Tongue (tissue), 2 donors: ENCODE results near the gene KRT4. TPM values are rescaled to one million over a fixed set of nuclear protein-coding genes. Genes with fewer than 3 reads are reported as not detected.
"Not testable (repeated sequence)": the region's sequence is repeated elsewhere in the genome, so short reads cannot be mapped to it uniquely, and the experiment has no call there.

Source experiments
- DNase-seq: peaks from one replicate; pipeline ENCODE4 v3.0.0-alpha.2; 2015
- total RNA-seq: library from RNA; depleted of rRNA; stranded (reverse); fragments of >200 nt; gene quantifications from one replicate; pipeline ENCODE4 v1.2.3, GENCODE V29; 2014

Gene KRT4
- total RNA-seq, 1 donor from 2014 or later = 420 TPM

- no peak for DNase-seq
Measured at GRCh38 chr12:52807544-52808470, 6.1 kb downstream of the KRT4 start.

DNA sequence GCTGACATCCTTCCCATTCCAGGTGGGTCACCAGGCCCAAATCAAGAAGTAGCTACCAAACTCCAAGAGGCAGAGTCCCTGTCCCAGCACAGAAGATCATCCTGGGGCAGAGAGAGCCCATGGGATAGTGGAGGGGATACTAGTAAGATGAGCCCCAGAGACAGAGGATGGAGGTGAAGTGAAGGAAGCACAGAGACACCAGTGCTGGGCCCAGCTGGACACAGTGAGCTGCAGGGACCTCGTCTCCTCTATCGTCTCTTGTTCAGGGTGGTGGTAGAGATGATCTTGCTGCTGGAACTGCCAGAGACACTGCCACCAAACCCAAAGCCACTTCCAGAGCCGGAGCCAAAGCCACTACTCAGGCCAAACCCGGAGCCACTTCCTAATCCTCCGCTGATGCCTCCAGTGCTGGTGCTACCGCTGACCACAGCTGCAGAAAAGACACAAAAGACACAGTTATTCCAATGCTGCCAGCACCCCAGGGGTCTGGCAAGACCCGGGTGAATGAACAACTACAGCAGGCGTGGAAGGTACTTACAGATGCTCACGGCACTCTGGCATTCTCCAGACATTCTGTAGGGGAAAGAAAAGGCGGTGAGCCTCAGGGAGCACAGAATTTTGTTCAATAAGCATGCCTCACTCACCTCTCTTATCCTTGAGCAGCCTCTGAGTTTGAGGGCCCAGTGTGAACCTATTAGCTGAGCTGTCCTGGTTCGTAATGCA lies 6.9 kb downstream of the KRT4 start:
- no peak for DNase-seq

- no peak for DNase-seq
Measured at GRCh38 chr12:52806169-52806811, 7.6 kb downstream of the KRT4 start.

DNA sequence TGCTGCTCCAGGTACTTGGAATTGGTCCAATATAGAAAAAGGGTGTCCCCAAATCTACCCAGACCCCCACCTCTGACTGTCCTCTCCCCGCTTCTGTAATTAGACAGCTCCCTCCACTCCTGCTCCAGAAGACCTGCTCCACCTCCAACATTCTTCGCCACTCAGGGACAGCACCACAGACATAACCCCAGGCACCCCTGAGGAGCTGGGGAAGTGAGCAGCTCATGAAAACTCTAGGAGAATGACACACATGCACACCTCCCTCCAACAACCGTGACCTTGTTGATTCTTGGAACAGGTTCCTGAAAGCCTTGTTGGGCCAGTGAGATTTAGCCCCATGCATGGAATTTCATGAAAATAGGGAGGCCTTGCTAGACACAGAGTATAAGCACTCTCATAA lies 8.2 kb downstream of the KRT4 start:
- DNase-seq = no peak

- DNase-seq = no peak
Measured at GRCh38 chr12:52805000-52805399, 8.9 kb downstream of the KRT4 start.

- no peak for DNase-seq
Measured at GRCh38 chr12:52802442-52802841, 11.5 kb downstream of the KRT4 start.

DNA sequence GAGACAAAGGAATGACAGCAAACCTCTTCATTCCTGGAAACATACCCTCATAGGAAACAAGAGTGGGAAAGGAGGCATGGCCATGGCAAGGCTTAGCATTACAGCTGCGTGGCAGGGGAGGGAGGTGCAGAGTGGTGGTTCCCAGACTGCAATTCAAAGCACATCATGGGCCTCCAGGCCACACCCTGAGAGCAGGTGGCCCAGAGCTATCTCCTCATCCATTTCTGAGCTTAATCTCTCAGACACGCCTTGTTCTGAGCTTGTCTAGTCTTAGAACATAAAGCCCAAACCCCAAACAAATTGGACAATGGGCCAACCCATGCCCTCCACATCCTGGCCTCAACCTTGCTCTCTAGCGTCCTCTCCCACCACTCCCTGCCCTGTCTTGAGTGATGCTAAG lies 12.1 kb downstream of the KRT4 start:
- DNase-seq = no peak

- DNase-seq = no peak
Measured at GRCh38 chr12:52800259-52800917, 13.5 kb downstream of the KRT4 start.

GRCh38 chr12:52799505-52800211 lies 14.3 kb downstream of the KRT4 start:
- no peak for DNase-seq

DNA sequence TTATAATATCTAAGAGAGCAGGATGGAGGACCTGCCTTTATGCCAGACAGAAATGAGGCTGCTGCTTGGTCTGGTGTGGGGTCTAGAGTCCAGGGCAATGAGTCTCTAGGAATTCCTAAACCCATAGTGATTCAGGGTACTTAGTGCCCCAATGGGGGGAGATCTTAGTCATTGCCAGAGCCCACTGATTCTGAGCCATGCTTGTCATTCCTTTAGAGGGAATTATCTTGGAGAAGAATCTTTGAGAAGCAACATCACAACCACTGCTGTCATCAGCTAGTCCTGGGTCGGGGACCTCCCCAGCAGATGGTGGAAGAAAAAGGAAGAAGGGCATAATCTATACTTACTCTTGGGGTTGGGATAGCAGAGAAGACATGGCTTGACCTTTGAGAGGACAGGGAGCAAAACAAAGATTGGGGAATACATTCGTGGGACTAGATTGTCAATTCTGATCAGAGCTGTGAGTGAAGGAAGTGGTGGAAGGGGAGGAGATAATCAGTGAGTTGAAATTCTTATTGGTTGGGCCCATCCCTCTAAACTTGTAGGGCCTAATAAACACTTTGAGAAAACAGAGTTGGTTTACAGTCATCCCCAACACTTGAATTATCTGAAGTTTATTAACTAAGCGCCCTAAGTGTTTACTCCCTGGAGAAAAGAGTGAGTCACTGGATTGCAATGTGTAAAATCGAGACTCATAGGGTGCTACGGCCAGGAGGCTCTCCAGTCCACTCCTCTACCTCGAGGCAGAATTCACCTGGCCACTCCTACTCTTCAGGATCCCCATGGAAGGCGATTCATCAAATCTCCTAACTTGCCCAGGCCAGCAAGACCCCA lies 15.0 kb downstream of the KRT4 start:
- DNase-seq = no peak

DNA sequence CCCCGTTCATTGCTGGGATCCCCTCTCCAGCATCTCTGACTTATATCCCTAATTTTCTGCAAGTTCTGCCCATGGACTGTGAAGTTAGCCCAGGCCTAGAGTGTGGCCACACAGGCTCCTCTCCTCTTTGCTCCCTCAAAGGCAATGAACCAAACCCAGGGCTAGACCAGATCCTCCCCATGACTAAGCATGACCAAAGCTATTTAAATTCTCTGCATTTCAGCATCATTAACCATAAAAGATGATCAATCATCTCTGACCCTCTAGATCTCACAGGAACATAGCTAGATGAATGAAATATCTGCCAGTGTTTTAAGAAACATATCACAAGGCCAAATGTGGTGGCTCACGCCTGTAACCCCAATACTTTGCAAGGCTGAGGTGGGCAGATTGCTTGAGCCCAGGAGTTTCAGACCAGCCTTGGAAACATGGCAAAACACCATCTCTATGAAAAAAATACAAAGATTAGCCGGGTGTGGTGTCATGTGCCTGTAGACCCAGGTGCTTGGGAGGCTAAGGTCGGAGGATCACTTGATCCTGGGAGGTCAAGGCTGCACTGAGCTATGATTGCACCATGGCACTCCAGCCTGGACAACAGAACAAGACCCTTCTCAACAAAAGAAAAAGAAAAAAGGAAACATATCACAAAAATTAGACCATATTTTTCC lies 15.8 kb downstream of the KRT4 start:
- DNase-seq = no peak

DNA sequence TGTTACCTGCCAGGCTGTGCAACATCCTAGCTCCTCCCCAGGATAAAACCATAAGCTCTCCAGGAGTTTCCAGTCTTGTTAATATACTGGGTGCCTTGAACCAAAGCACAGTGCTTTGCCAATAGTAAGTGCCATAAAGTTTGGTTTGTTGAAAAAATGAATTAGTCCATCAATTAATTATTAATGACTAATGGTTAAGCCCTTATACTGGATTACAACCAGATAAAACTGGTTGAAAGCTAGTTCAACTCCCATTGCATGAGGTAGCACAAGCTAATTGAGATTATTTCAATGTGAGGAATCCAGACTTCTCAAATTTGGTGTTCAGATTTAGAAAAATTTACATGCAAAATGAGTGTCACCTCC lies 16.4 kb downstream of the KRT4 start:
- no peak for DNase-seq

DNA sequence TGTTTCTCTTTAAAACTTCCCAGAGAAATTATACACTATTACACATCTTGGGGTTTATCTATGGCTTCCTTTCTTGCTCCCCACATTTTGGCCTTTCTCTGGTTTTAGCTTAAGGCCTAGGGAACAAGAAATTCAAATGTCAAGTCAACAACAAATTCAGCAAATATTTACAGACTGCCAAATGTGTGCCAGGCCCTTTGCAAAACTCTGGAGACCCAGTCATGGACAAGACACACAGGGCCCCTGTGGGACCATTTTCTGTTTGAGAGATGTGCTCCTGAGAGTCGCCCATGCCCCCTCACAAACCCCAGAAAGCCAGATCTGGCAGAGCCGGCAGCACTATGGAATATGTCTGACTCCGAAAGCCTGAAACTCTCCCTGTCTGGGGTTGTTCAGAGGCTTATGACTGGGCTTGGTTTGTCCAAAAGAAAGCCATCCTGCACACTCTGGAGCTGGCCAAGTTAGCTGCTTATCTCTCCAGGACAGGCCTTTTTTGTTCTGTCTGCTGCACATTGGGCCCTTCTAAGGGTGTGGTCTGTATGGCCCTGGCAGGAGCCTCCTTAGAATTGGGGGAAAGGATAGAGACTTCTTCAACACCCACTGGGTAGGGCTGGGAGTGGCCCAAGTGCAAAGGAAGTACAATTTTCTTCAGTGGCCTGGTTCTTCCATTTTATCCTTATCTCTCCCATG lies 16.9 kb downstream of the KRT4 start:
- DNase-seq = no peak

GRCh38 chr12:52796429-52796794 lies 17.5 kb downstream of the KRT4 start:
- DNase-seq = no peak

DNA sequence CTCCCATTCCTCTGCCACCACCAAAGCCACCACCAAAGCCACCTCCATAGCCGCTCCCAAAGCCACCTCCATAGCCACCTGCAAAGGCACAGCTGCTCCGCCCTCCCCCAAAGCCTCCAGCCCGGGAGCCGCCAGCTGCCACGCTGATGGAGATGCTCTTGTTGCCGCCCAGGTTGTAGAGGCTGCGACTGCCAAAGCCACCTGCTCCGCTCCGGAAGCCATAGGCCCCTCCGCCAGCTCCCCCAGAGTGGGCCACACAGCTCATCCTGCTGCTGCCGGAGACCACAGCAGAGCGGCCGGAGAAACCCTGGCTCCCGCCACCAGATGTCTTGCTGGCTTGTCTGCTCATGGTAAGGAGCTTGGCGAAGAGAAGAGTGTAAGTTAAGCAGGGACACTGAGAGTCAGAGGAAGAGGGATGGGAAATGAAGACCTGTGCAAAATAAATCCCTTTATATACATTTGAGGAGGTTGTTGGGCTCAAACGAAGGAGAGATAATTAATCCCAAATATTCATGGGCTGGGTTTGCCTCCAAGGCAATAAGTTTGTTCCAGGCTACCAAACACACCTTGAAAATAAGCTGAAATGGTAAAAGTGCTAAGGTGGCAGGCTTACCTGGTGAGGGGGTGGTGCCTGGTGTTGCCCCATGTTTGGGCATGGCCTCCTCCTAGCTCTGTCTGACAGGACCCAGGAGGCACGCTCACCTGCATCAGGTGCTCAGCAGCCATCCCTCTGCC lies 18.1 kb downstream of the KRT4 start, which contains the start of gene KRT3:
Gene KRT3 (minus strand): TSS at position 424 of the 735 bp plus-strand sequence. CDS start 75 bp downstream, at position 349.
- DNase-seq = no peak

DNA sequence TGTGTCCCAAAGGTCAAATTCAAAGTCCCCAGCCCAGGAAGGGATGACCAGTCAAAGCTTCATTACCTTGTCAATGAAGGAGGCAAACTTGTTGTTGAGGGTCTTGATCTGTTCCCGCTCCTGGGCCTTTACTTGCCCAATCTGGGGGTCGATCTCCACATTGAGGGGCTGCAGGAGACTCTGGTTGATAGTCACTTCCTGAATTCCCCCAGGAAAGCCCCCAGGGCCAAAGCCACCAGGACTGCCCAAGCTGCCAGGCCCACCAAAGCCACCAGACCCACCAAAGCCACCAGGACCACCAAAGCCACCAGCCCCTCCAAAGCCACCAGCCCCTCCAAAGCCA lies 18.6 kb downstream of the KRT4 start:
- not testable (repeated sequence) for DNase-seq

- DNase-seq = no peak
Measured at GRCh38 chr12:52794479-52795331, 19.2 kb downstream of the KRT4 start.
